ENCODE measurements around the gene CDC42EP4. TPM values are rescaled to one million over a fixed set of nuclear protein-coding genes. Genes with fewer than 3 reads are reported as not detected.
A peak's percentile ranks its signal among the peaks of the same experiment; 100 is the strongest.

Gene CDC42EP4
- total RNA-seq, 1 experiment from 2014 or later: 25.8 TPM

DNA sequence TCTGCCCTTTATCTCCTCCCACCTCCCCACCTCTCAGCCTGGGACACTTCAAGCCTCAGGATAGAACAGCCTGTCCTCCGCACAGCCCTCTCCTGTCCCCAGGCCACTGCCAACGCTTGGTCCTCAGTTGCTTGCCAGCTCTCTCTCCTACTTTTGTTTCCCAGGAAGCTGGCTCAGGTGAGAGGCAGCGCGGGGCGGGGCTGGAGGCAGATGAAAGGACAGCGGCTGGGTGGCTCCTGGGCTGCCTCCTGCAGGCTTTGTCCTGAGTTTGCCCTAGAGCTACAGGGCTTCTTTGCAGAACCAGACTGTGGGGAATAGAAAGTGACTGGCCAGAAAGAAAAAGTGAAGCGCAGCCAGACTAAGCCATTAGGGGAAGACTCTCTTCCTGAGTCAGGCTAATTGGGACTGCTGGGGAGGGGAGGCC lies 48.2 kb upstream of the CDC42EP4 start:
- no peak overlapping the region for H3K4me3 ChIP-seq (ENCODE audit: low read depth, low read length)
- no peaks in the 10 kb centered on the region for H3K9me3 Mint-ChIP-seq (ENCODE audit: unreplicated experiment)
- DNase-seq: peak; percentile 76 to 81
- POLR2A ChIA-PET: interaction anchor here (1.0 kb wide), 1 partner anchor 50 kb away, joined by 3 read pairs; no protein-coding TSS in a partner anchor
- H3K4me3 Mint-ChIP-seq (ENCODE audit: unreplicated experiment): no peak overlapping the region
- TF ChIP-seq, protein P1, sequence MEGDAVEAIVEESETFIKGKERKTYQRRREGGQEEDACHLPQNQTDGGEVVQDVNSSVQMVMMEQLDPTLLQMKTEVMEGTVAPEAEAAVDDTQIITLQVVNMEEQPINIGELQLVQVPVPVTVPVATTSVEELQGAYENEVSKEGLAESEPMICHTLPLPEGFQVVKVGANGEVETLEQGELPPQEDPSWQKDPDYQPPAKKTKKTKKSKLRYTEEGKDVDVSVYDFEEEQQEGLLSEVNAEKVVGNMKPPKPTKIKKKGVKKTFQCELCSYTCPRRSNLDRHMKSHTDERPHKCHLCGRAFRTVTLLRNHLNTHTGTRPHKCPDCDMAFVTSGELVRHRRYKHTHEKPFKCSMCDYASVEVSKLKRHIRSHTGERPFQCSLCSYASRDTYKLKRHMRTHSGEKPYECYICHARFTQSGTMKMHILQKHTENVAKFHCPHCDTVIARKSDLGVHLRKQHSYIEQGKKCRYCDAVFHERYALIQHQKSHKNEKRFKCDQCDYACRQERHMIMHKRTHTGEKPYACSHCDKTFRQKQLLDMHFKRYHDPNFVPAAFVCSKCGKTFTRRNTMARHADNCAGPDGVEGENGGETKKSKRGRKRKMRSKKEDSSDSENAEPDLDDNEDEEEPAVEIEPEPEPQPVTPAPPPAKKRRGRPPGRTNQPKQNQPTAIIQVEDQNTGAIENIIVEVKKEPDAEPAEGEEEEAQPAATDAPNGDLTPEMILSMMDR (IDR thresholded peaks at IDR 0.05; ENCODE audit: insufficient read depth in 1 of 2, low read depth in 1 of 2, low read length in 1 of 2, severe bottlenecking in 1 of 2, unreplicated experiment in 1 of 2): peak in 1 of 2 experiments; percentile 56
- no TSS peak for BruUV-seq (replicated peaks)
- no peaks in the 10 kb centered on the region for H3K27me3 Mint-ChIP-seq (ENCODE audit: insufficient read depth, unreplicated experiment)
- no peaks in the 10 kb centered on the region; the same call in 1 of the 2 replicates for H3K27me3 ChIP-seq (replicated peaks; ENCODE audit: control insufficient read depth, insufficient read depth, low read length)
- no peak overlapping the region for H3K27ac Mint-ChIP-seq (ENCODE audit: unreplicated experiment)
- H3K4me1 ChIP-seq: peaks cover 6% of the 10 kb centered on the region; the same call in 1 of the 2 replicates
- intact Hi-C loops (cut with micrococcal nuclease; ENCODE audit: unreplicated experiment): loop anchor here (2.0 kb wide), 1 partner anchor 47 kb away; the partner anchor contains the start of gene CDC42EP4
- CTCF ChIA-PET: interaction anchor here (1.0 to 1.5 kb wide), 9 partner anchors 10 to 635 kb away, joined by 3 to 14 read pairs (median 3); partner anchors contain the start of gene CDC42EP4
- H3K36me3 Mint-ChIP-seq (ENCODE audit: insufficient read depth, unreplicated experiment): no peaks in the 10 kb centered on the region
- no peaks in the 10 kb centered on the region for H3K9me3 ChIP-seq
- no peaks in the 10 kb centered on the region for H3K36me3 ChIP-seq (ENCODE audit: control insufficient read depth, insufficient read depth, low read length)
- peaks cover 11% of the 10 kb centered on the region for H3K4me1 Mint-ChIP-seq (ENCODE audit: low read depth, unreplicated experiment)

GRCh38 chr17:73359352-73359751 lies 47.6 kb upstream of the CDC42EP4 start:
- peaks cover 11% of the 10 kb centered on the region for H3K4me1 Mint-ChIP-seq (ENCODE audit: low read depth, unreplicated experiment)
- ChIA-PET POLR2A (no interaction called here), CTCF (interaction anchor here (1.0 to 1.5 kb wide), 7 partner anchors 10 to 104 kb away, joined by 3 to 14 read pairs (median 3); partner anchors contain the start of gene CDC42EP4)
- no TSS peak for BruUV-seq (replicated peaks)
- TF ChIP-seq, protein P1 (IDR thresholded peaks at IDR 0.05; ENCODE audit: insufficient read depth in 1 of 2, low read depth in 1 of 2, low read length in 1 of 2, severe bottlenecking in 1 of 2, unreplicated experiment in 1 of 2): no peak
- no peaks in the 10 kb centered on the region for H3K36me3 Mint-ChIP-seq (ENCODE audit: insufficient read depth, unreplicated experiment)
- no peaks in the 10 kb centered on the region for H3K27me3 ChIP-seq (replicated peaks; ENCODE audit: control insufficient read depth, insufficient read depth, low read length)
- H3K4me1 ChIP-seq: peaks cover 6% of the 10 kb centered on the region; the same call in 1 of the 2 replicates
- no peak overlapping the region for H3K4me3 ChIP-seq (ENCODE audit: low read depth, low read length)
- no peaks in the 10 kb centered on the region for H3K36me3 ChIP-seq (ENCODE audit: control insufficient read depth, insufficient read depth, low read length)
- H3K9me3 ChIP-seq: no peaks in the 10 kb centered on the region
- H3K4me3 Mint-ChIP-seq (ENCODE audit: unreplicated experiment): no peak overlapping the region
- H3K9me3 Mint-ChIP-seq (ENCODE audit: unreplicated experiment): no peaks in the 10 kb centered on the region
- no peaks in the 10 kb centered on the region for H3K27me3 Mint-ChIP-seq (ENCODE audit: insufficient read depth, unreplicated experiment)
- DNase-seq: no peak
- intact Hi-C loops (cut with micrococcal nuclease; ENCODE audit: unreplicated experiment): no loop called here
- H3K27ac Mint-ChIP-seq (ENCODE audit: unreplicated experiment): no peak overlapping the region

DNA sequence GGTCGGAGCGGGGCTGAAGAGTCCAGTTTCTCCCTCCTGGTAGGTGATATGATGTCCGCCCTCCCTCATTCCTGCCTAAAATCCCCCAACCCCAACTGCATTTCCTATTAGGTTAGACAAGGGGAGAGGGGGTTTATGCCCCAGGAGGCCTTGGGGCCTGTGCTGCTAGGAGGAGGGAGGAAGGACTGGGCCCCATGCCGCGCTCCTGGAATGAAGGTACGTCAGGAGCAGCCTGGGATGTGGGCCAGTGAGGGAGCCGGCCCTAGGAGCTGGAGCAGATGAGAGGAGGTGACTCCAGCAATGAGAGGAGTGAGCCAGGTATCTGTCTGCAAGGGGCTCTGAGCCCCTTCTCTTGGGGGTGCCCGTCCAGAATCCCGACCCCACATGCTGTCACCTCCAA lies 46.9 kb upstream of the CDC42EP4 start:
- no peak overlapping the region for H3K4me3 Mint-ChIP-seq (ENCODE audit: unreplicated experiment)
- ChIA-PET CTCF (no interaction called here), POLR2A (no interaction called here)
- peaks cover 11% of the 10 kb centered on the region for H3K4me1 Mint-ChIP-seq (ENCODE audit: low read depth, unreplicated experiment)
- H3K4me3 ChIP-seq (ENCODE audit: low read depth, low read length): no peak overlapping the region
- no peaks in the 10 kb centered on the region for H3K9me3 ChIP-seq
- intact Hi-C loops (cut with micrococcal nuclease; ENCODE audit: unreplicated experiment): no loop called here
- H3K4me1 ChIP-seq: peaks cover 6% of the 10 kb centered on the region; the same call in 1 of the 2 replicates
- no TSS peak for BruUV-seq (replicated peaks)
- H3K27me3 ChIP-seq (replicated peaks; ENCODE audit: control insufficient read depth, insufficient read depth, low read length): no peaks in the 10 kb centered on the region
- no peaks in the 10 kb centered on the region for H3K36me3 ChIP-seq (ENCODE audit: control insufficient read depth, insufficient read depth, low read length)
- H3K9me3 Mint-ChIP-seq (ENCODE audit: unreplicated experiment): no peaks in the 10 kb centered on the region
- TF ChIP-seq, protein P1 (IDR thresholded peaks at IDR 0.05; ENCODE audit: insufficient read depth in 1 of 2, low read depth in 1 of 2, low read length in 1 of 2, severe bottlenecking in 1 of 2, unreplicated experiment in 1 of 2): no peak
- H3K27me3 Mint-ChIP-seq (ENCODE audit: insufficient read depth, unreplicated experiment): no peaks in the 10 kb centered on the region
- no peak for DNase-seq
- H3K27ac Mint-ChIP-seq (ENCODE audit: unreplicated experiment): no peak overlapping the region
- H3K36me3 Mint-ChIP-seq (ENCODE audit: insufficient read depth, unreplicated experiment): no peaks in the 10 kb centered on the region

Measured in Caco-2 (cell line).